IMR-90 (cell line): Measurements from ENCODE around the gene CNOT2. TPM values are rescaled to one million over a fixed set of nuclear protein-coding genes. Genes with fewer than 3 reads are reported as not detected.

Experiments
- ATAC-seq: fragments of 200-7000 bp; cut with Tn5 transposase; 2 replicates; pipeline ENCODE4 v1.9.1; 2020; ENCODE audit warnings: low read depth, mild to moderate bottlenecking, moderate library complexity
- BruUV-seq: library from RNA; stranded (reverse); fragments of 400-500 nt; replicated peaks from 2 replicates; lab custom pipeline; 2021; lab: Mats Ljungman, UMichigan
- CTCF ChIA-PET: fragments of 300-600 bp; formaldehyde crosslinking; extraction: SDS; loops from one replicate; lab custom pipeline; 2021; ENCODE audit warnings: antibody characterized with exemption; lab: Yijun Ruan, JAX
- POLR2A ChIA-PET: fragments of 300-600 bp; sonication (Branson Sonifier 250); formaldehyde crosslinking; loops from one replicate; lab custom pipeline; 2022; ENCODE audit warnings: antibody characterized with exemption; ENCODE audit not compliant: unreplicated experiment; lab: Charles Lee
- DNase-seq: peaks from one replicate; pipeline ENCODE4 v3.0.0; 2013
- H2AFZ ChIP-seq: replicated peaks from 2 replicates; pipeline ENCODE3; 2013; ENCODE audit warnings: low read length, mild to moderate bottlenecking; ENCODE audit not compliant: poor library complexity
- H2AK5ac ChIP-seq: 2 replicates; pipeline ENCODE4 v1.6.1; 2013; ENCODE audit warnings: low read depth, low read length, inconsistent platforms
- H2AK9ac ChIP-seq: replicated peaks from 2 replicates; pipeline ENCODE3; 2013; ENCODE audit warnings: mild to moderate bottlenecking, low read depth, low read length, moderate library complexity; ENCODE audit not compliant: poor library complexity
- H2BK120ac ChIP-seq: 2 replicates; pipeline ENCODE4 v1.6.1; 2013; ENCODE audit warnings: low read depth, low read length, inconsistent platforms
- H2BK15ac ChIP-seq: 3 replicates; pipeline ENCODE4 v1.6.1; 2013; ENCODE audit warnings: low read depth, low read length, inconsistent platforms
- H2BK20ac ChIP-seq: 2 replicates; pipeline ENCODE4 v1.6.1; 2013; ENCODE audit warnings: low read depth, mild to moderate bottlenecking, inconsistent platforms, low read length, moderate library complexity
- H2BK5ac ChIP-seq: 2 replicates; pipeline ENCODE4 v1.6.1; 2013; ENCODE audit warnings: mild to moderate bottlenecking, low read depth, low read length, inconsistent platforms; ENCODE audit not compliant: poor library complexity, severe bottlenecking
- H3K14ac ChIP-seq: replicated peaks from 2 replicates; pipeline ENCODE4 v1.6.1; 2013; ENCODE audit warnings: low read depth, low read length, inconsistent platforms
- H3K18ac ChIP-seq: 2 replicates; pipeline ENCODE4 v1.6.1; 2013; ENCODE audit warnings: low read depth, low read length, control low read depth
- H3K23ac ChIP-seq: 2 replicates; pipeline ENCODE4 v1.6.1; 2013; ENCODE audit warnings: low read depth, low read length, inconsistent platforms
- H3K27ac ChIP-seq: 2 replicates; pipeline ENCODE4 v1.5.1; 2013; ENCODE audit warnings: mild to moderate bottlenecking, control low read depth, low read length; ENCODE audit not compliant: insufficient read depth
- H3K27me3 ChIP-seq: 2 replicates; pipeline ENCODE4 v1.6.1; 2013; ENCODE audit warnings: low read length; ENCODE audit not compliant: control insufficient read depth, insufficient read depth
- H3K36me3 ChIP-seq: 2 replicates; pipeline ENCODE4 v1.6.1; 2013; ENCODE audit warnings: low read length, mixed read lengths; ENCODE audit not compliant: control insufficient read depth, insufficient read depth
- H3K4ac ChIP-seq: 2 replicates; pipeline ENCODE4 v1.6.1; 2013; ENCODE audit warnings: low read depth, low read length, inconsistent platforms
- H3K4me1 ChIP-seq: 2 replicates; pipeline ENCODE4 v1.6.1; 2013; ENCODE audit warnings: low read length, mixed read lengths; ENCODE audit not compliant: control insufficient read depth, insufficient read depth
- H3K4me2 ChIP-seq: 2 replicates; pipeline ENCODE4 v1.6.1; 2013; ENCODE audit warnings: low read depth, mild to moderate bottlenecking, control low read depth, low read length, moderate library complexity
- H3K4me3 ChIP-seq: 2 replicates; pipeline ENCODE4 v1.5.1; 2013; ENCODE audit warnings: low read depth, mild to moderate bottlenecking, control low read depth, low read length, moderate library complexity; ENCODE audit not compliant: insufficient read depth
- H3K56ac ChIP-seq: 2 replicates; pipeline ENCODE4 v1.6.1; 2013; ENCODE audit warnings: low read length, inconsistent platforms; ENCODE audit not compliant: insufficient read depth; ENCODE audit errors: extremely low read depth
- H3K79me1 ChIP-seq, 2 experiments: 2 replicates each; pipeline ENCODE4 v1.6.1; 2013; ENCODE audit warnings: low read length in 2 of 2, inconsistent platforms in 1 of 2, low read depth in 1 of 2
- H3K9ac ChIP-seq: 2 replicates; pipeline ENCODE4 v1.6.1; 2013; ENCODE audit warnings: low read depth, low read length, control low read depth
- H3K9me1 ChIP-seq: 2 replicates; pipeline ENCODE4 v1.6.1; 2013; ENCODE audit warnings: low read length, inconsistent platforms; ENCODE audit not compliant: insufficient read depth
- H3K9me3 ChIP-seq: 2 replicates; pipeline ENCODE4 v1.6.1; 2013; ENCODE audit warnings: low read length; ENCODE audit not compliant: control insufficient read depth, insufficient read depth
- H4K20me1 ChIP-seq: 2 replicates; pipeline ENCODE4 v1.6.1; 2013; ENCODE audit warnings: low read length, inconsistent platforms; ENCODE audit not compliant: insufficient read depth
- H4K5ac ChIP-seq: 2 replicates; pipeline ENCODE4 v1.6.1; 2013; ENCODE audit warnings: mild to moderate bottlenecking, low read depth, low read length, control low read depth
- H4K8ac ChIP-seq, 2 experiments: 2 replicates each; pipeline ENCODE4 v1.6.1; 2013; ENCODE audit warnings: low read depth in 2 of 2, low read length in 2 of 2, control low read depth in 1 of 2, inconsistent platforms in 1 of 2
- H4K91ac ChIP-seq: 2 replicates; pipeline ENCODE4 v1.6.1; 2013; ENCODE audit warnings: low read depth, low read length, inconsistent platforms; ENCODE audit not compliant: insufficient read depth
- CHD1 ChIP-seq: IDR thresholded peaks from 2 replicates; pipeline ENCODE4 v1.6.1; 2012; ENCODE audit warnings: low read depth, low read length, improper control_type of control experiment
- ELK1 ChIP-seq: fragments of 150-350 bp; IDR thresholded peaks from 2 replicates; pipeline ENCODE4 v1.6.1; 2016; ENCODE audit warnings: low read depth, mild to moderate bottlenecking, low read length, moderate library complexity, borderline replicate concordance
- FOS ChIP-seq: fragments of 150-350 bp; IDR thresholded peaks from 2 replicates; pipeline ENCODE4 v1.6.1; 2016; ENCODE audit warnings: low read depth, low read length
- MAFK ChIP-seq: IDR thresholded peaks from 2 replicates; pipeline ENCODE4 v1.6.1; 2012; ENCODE audit warnings: low read depth, low read length, improper control_type of control experiment
- MXI1 ChIP-seq: IDR thresholded peaks from 2 replicates; pipeline ENCODE4 v1.6.1; 2012; ENCODE audit warnings: low read depth, mild to moderate bottlenecking, low read length, moderate library complexity, borderline replicate concordance
- NFE2L2 ChIP-seq: fragments of 150-350 bp; IDR thresholded peaks from 2 replicates; pipeline ENCODE4 v1.6.1; 2016; ENCODE audit warnings: low read depth, mild to moderate bottlenecking, low read length
- POLR2A ChIP-seq: IDR thresholded peaks from 2 replicates; pipeline ENCODE4 v1.6.1; 2012; ENCODE audit warnings: mild to moderate bottlenecking, low read depth, low read length
- RAD21 ChIP-seq: IDR thresholded peaks from 2 replicates; pipeline ENCODE4 v1.6.1; 2012; ENCODE audit warnings: low read length, improper control_type of control experiment
- RCOR1 ChIP-seq: IDR thresholded peaks from 2 replicates; pipeline ENCODE4 v1.6.1; 2012; ENCODE audit warnings: mild to moderate bottlenecking, low read length, improper control_type of control experiment; ENCODE audit not compliant: insufficient replicate concordance
- RFX5 ChIP-seq: IDR thresholded peaks from 2 replicates; pipeline ENCODE4 v1.8.0; 2012; ENCODE audit warnings: low read depth, mild to moderate bottlenecking, low read length, moderate library complexity
- SMC3 ChIP-seq: fragments of 150-350 bp; IDR thresholded peaks from 2 replicates; pipeline ENCODE4 v1.6.1; 2016; ENCODE audit warnings: low read depth, mild to moderate bottlenecking, antibody characterized with exemption, low read length, moderate library complexity
- USF2 ChIP-seq: fragments of 150-350 bp; IDR thresholded peaks from 2 replicates; pipeline ENCODE4 v1.6.1; 2017; ENCODE audit warnings: mild to moderate bottlenecking, antibody characterized with exemption, low read length, low read depth
- WGBS, 2 experiments: methylation state at CpG; one replicate each; pipeline versions ENCODE4 v1.1.5 to v1.1.7; 2013; ENCODE audit warnings: missing lambda C conversion rate in 2 of 2; ENCODE audit not compliant: insufficient read length in 1 of 2; ENCODE audit errors: extremely low coverage in 2 of 2; 5-methylcytosine and 5-hydroxymethylcytosine counted together
- dilution Hi-C: fragments of 300-500 bp; cut with HindIII; formaldehyde crosslinking; loops from one replicate; pipeline ENCODE4 v1.14.3; 2018; ENCODE audit warnings: low sequenced_read_pairs; ENCODE audit not compliant: unreplicated experiment
- in situ Hi-C: fragments of 300-500 bp; cut with MboI; formaldehyde crosslinking; loops from 3 replicates; pipeline ENCODE4 v1.14.3; 2019; ENCODE audit warnings: low sequenced_read_pairs, inconsistent platforms, mixed read lengths
- intact Hi-C: fragments of 100-400 bp; cut with micrococcal nuclease; formaldehyde crosslinking; loops from 2 replicates; pipeline ENCODE4 v1.10.0; 2022
- polyA plus RNA-seq, 3 experiments: library from polyadenylated mRNA; depleted of rRNA; stranded (reverse); fragments of >200 nt; gene quantifications; 2 replicates each; pipeline ENCODE4 v1.2.3, GENCODE V29; 2012; ENCODE audit warnings: low replicate concordance in 1 of 3
- total RNA-seq: library from RNA; depleted of rRNA; stranded (reverse); fragments of >200 nt; gene quantifications from 2 replicates; pipeline ENCODE4 v1.2.3, GENCODE V29; 2012
- TF ChIP-seq, protein P1 (sequence below): conservative IDR thresholded peaks from 2 replicates; pipeline ENCODE4 v1.5.1; 2012; ENCODE audit warnings: mild to moderate bottlenecking, low read depth, low read length, improper control_type of control experiment

Gene CNOT2
- total and polyA plus RNA-seq, 2 of the 4 experiments (the other 2 are of a cell fraction): 63.4 to 159 TPM

DNA sequence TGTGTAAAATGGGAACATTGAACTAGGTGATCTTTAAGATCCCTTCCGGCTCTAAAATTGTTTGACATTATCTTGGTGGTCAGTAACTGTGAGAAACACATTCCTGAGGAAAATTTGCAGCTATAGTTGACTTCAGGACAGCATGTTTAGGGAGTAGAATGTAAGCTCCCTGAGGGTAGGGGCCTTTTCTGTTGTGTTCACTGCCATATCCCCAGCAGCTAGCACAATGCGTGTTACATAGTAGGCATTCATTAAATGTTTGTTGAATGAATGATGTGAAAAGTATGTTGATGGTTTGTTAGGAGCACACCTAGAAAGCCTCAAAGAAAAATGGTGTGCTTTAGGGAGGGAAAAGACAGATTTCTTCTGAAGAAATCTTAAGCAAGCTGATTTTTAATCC, 84.3 kb downstream of the CNOT2 start:
- ATAC-seq (no peak), DNase-seq (no peak)
- no peak overlapping the region for H3K27ac ChIP-seq
- no peak overlapping the region for H3K56ac ChIP-seq
- no peak overlapping the region for H2AFZ ChIP-seq
- peaks cover 8% of the 10 kb centered on the region; the same call in 1 of the 2 replicates for H3K9me1 ChIP-seq
- no peak overlapping the region for H4K5ac ChIP-seq
- no peak overlapping the region for H3K9ac ChIP-seq
- TF ChIP-seq, protein P1, sequence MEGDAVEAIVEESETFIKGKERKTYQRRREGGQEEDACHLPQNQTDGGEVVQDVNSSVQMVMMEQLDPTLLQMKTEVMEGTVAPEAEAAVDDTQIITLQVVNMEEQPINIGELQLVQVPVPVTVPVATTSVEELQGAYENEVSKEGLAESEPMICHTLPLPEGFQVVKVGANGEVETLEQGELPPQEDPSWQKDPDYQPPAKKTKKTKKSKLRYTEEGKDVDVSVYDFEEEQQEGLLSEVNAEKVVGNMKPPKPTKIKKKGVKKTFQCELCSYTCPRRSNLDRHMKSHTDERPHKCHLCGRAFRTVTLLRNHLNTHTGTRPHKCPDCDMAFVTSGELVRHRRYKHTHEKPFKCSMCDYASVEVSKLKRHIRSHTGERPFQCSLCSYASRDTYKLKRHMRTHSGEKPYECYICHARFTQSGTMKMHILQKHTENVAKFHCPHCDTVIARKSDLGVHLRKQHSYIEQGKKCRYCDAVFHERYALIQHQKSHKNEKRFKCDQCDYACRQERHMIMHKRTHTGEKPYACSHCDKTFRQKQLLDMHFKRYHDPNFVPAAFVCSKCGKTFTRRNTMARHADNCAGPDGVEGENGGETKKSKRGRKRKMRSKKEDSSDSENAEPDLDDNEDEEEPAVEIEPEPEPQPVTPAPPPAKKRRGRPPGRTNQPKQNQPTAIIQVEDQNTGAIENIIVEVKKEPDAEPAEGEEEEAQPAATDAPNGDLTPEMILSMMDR: no peak
- TF ChIP-seq RFX5 (no peak), POLR2A (no peak), CHD1 (no peak), RCOR1 (no peak), RAD21 (no peak), ELK1 (no peak), MAFK (no peak), NFE2L2 (no peak), FOS (no peak), SMC3 (no peak), USF2 (no peak), MXI1 (no peak)
- peaks cover 6% of the 10 kb centered on the region; the same call in 1 of the 2 replicates for H3K36me3 ChIP-seq
- H3K9me3 ChIP-seq: no peaks in the 10 kb centered on the region
- no peak overlapping the region for H3K14ac ChIP-seq
- dilution Hi-C loops: no loop called here
- no peak overlapping the region for H3K4me3 ChIP-seq
- H3K4me1 ChIP-seq: no peaks in the 10 kb centered on the region
- H3K18ac ChIP-seq: no peak overlapping the region
- H4K91ac ChIP-seq: no peak overlapping the region
- no peak overlapping the region for H4K8ac ChIP-seq
- H3K79me1 ChIP-seq: peaks cover 21 to 24% of the 10 kb centered on the region in 2 experiments
- H3K4ac ChIP-seq: no peak overlapping the region
- H3K27me3 ChIP-seq: no peaks in the 10 kb centered on the region
- WGBS, 2 experiments: 100% methylated on average over 1 of the region's 2 CpGs; no CpG with 5 or more reads in 1 of the 2 experiments
- H3K23ac ChIP-seq: no peak overlapping the region
- no peak overlapping the region for H2BK20ac ChIP-seq
- H2BK5ac ChIP-seq: no peak overlapping the region
- intact Hi-C loops: no loop called here
- no peak overlapping the region for H2AK9ac ChIP-seq
- BruUV-seq: no TSS peak
- H2BK15ac ChIP-seq: no peak overlapping the region
- no peak overlapping the region for H3K4me2 ChIP-seq
- no peak overlapping the region for H2BK120ac ChIP-seq
- ChIA-PET CTCF (interaction anchor here (0.6 kb wide), 1 partner anchor 33 kb away, joined by 3 read pairs; no protein-coding TSS in a partner anchor), POLR2A (no interaction called here)
- in situ Hi-C loops: no loop called here
- no peak overlapping the region for H2AK5ac ChIP-seq
- no peaks in the 10 kb centered on the region; the same call in 1 of the 2 replicates for H4K20me1 ChIP-seq
